MM.1S (cell line): ENCODE data around the gene C17orf113.

ENCODE experiments used
- CTCF ChIP-seq: fragments of 300-600 bp; sonication (generic); IDR thresholded peaks from 2 replicates; pipeline ENCODE4 v1.5.1; 2016; ENCODE audit warnings: antibody characterized with exemption, low read length, mixed read lengths
- EZH2 ChIP-seq: fragments of 300-600 bp; sonication (generic); optimal IDR thresholded peaks from 2 replicates; pipeline ENCODE3; 2017; ENCODE audit warnings: low read depth, mild to moderate bottlenecking, antibody characterized with exemption, low read length, mixed read lengths
- EZH2phosphoT487 ChIP-seq: fragments of 300-600 bp; sonication (generic); IDR thresholded peaks from 2 replicates; pipeline ENCODE4 v1.6.1; 2018; ENCODE audit warnings: antibody characterized with exemption, low read length

GRCh38 chr17:42038221-42038973 is 12.0 kb downstream of the C17orf113 start:
- TF ChIP-seq CTCF (no peak), EZH2 (no peak), EZH2phosphoT487 (no peak)
